HEK293 (cell line): ENCODE results near the gene CCDC38.

Experiments
- CTCF ChIP-seq: fragments of 450-650 bp; formaldehyde crosslinking; IDR thresholded peaks from 2 replicates; pipeline ENCODE4 v1.5.1; 2016; ENCODE audit warnings: missing biosample characterization, missing genetic modification characterization
- EGR2 ChIP-seq: fragments of 450-650 bp; formaldehyde crosslinking; IDR thresholded peaks from 2 replicates; pipeline ENCODE4 v1.5.1; 2016; ENCODE audit warnings: low read depth, missing biosample characterization, missing genetic modification characterization
- GFI1B ChIP-seq: fragments of 450-650 bp; formaldehyde crosslinking; IDR thresholded peaks from 2 replicates; pipeline ENCODE4 v1.5.1; 2016; ENCODE audit warnings: missing biosample characterization, missing genetic modification characterization
- KLF17 ChIP-seq: fragments of 450-650 bp; formaldehyde crosslinking; IDR thresholded peaks from 2 replicates; pipeline ENCODE4 v1.5.1; 2016; ENCODE audit warnings: missing biosample characterization, missing genetic modification characterization
- KLF8 ChIP-seq: fragments of 450-650 bp; formaldehyde crosslinking; IDR thresholded peaks from 2 replicates; pipeline ENCODE4 v1.5.1; 2016; ENCODE audit warnings: missing biosample characterization, missing genetic modification characterization
- PRDM10 ChIP-seq: fragments of 450-650 bp; formaldehyde crosslinking; IDR thresholded peaks from 2 replicates; pipeline ENCODE4 v1.5.1; 2016; ENCODE audit warnings: missing biosample characterization, missing genetic modification characterization
- PRDM6 ChIP-seq: fragments of 450-650 bp; formaldehyde crosslinking; IDR thresholded peaks from 2 replicates; pipeline ENCODE4 v1.5.1; 2017; ENCODE audit warnings: missing biosample characterization, missing genetic modification characterization
- RBAK ChIP-seq: fragments of 450-650 bp; formaldehyde crosslinking; IDR thresholded peaks from 2 replicates; pipeline ENCODE4 v1.5.1; 2016; ENCODE audit warnings: missing biosample characterization, missing genetic modification characterization
- REST ChIP-seq: fragments of 450-650 bp; formaldehyde crosslinking; IDR thresholded peaks from 2 replicates; pipeline ENCODE4 v1.5.1; 2016; ENCODE audit warnings: missing biosample characterization, missing genetic modification characterization
- SP7 ChIP-seq: fragments of 450-650 bp; formaldehyde crosslinking; IDR thresholded peaks from 2 replicates; pipeline ENCODE4 v1.5.1; 2016; ENCODE audit warnings: missing biosample characterization, missing genetic modification characterization
- ZBTB6 ChIP-seq: fragments of 450-650 bp; formaldehyde crosslinking; IDR thresholded peaks from 2 replicates; pipeline ENCODE4 v1.5.1; 2017; ENCODE audit warnings: missing biosample characterization, missing genetic modification characterization
- ZNF223 ChIP-seq: fragments of 450-650 bp; formaldehyde crosslinking; IDR thresholded peaks from 2 replicates; pipeline ENCODE4 v1.5.1; 2016; ENCODE audit warnings: missing biosample characterization, missing genetic modification characterization
- ZNF280D ChIP-seq: fragments of 450-650 bp; formaldehyde crosslinking; IDR thresholded peaks from 2 replicates; pipeline ENCODE4 v1.5.1; 2016; ENCODE audit warnings: missing biosample characterization, missing genetic modification characterization
- ZNF311 ChIP-seq: fragments of 450-650 bp; formaldehyde crosslinking; IDR thresholded peaks from 2 replicates; pipeline ENCODE4 v1.5.1; 2017; ENCODE audit warnings: missing biosample characterization, missing genetic modification characterization, borderline replicate concordance
- ZNF473 ChIP-seq: fragments of 450-650 bp; formaldehyde crosslinking; IDR thresholded peaks from 2 replicates; pipeline ENCODE4 v1.5.1; 2017; ENCODE audit warnings: missing biosample characterization, missing genetic modification characterization
- ZNF513 ChIP-seq: fragments of 450-650 bp; IDR thresholded peaks from 2 replicates; pipeline ENCODE4 v1.5.1; 2018; ENCODE audit warnings: missing biosample characterization, missing genetic modification characterization
- ZNF549 ChIP-seq: fragments of 450-650 bp; IDR thresholded peaks from 2 replicates; pipeline ENCODE4 v1.5.1; 2018; ENCODE audit warnings: missing biosample characterization, missing genetic modification characterization, mild to moderate bottlenecking, inconsistent platforms, moderate library complexity
- ZNF677 ChIP-seq: fragments of 450-650 bp; IDR thresholded peaks from 2 replicates; pipeline ENCODE4 v1.5.0; 2018; ENCODE audit warnings: missing biosample characterization, mild to moderate bottlenecking, missing genetic modification characterization, moderate library complexity
- ZNF76 ChIP-seq: fragments of 450-650 bp; formaldehyde crosslinking; IDR thresholded peaks from 2 replicates; pipeline ENCODE4; 2016; ENCODE audit warnings: low read depth, missing biosample characterization, missing genetic modification characterization, borderline replicate concordance
- ZXDB ChIP-seq: fragments of 450-650 bp; formaldehyde crosslinking; IDR thresholded peaks from 2 replicates; pipeline ENCODE4 v1.5.1; 2016; ENCODE audit warnings: missing biosample characterization, missing genetic modification characterization

The CCDC38 gene

GRCh38 chr12:95943330-95943842 lies 972 bp upstream of the CCDC38 start, which contains the start of gene AMDHD1 (continued):
- no peak for TF ChIP-seq ZNF280D (tag by site-specific recombination)
- TF ChIP-seq REST (tag by site-specific recombination) = no peak; the same call in 1 of the 2 replicates
- no peak for TF ChIP-seq RBAK (tag by site-specific recombination)
- TF ChIP-seq KLF17 = no peak
- TF ChIP-seq PRDM6 (tag by site-specific recombination) = no peak
- TF ChIP-seq ZBTB6 (tag by site-specific recombination) = no peak
- TF ChIP-seq ZNF223 = no peak
- no peak; the same call in 1 of the 2 replicates for TF ChIP-seq ZNF76 (tag by site-specific recombination)
- peak; percentile 87 for TF ChIP-seq CTCF (tag by site-specific recombination)
- TF ChIP-seq KLF8 (tag by site-specific recombination) = peak; percentile 6; the same call in 1 of the 2 replicates
- TF ChIP-seq ZNF473 = no peak
- no peak for TF ChIP-seq ZNF311 (tag by site-specific recombination)
- TF ChIP-seq ZNF513 = no peak
- no peak for TF ChIP-seq ZNF549 (tag by site-specific recombination)
- no peak for TF ChIP-seq PRDM10 (tag by site-specific recombination)
- TF ChIP-seq EGR2 = no peak
- TF ChIP-seq ZXDB = no peak
- TF ChIP-seq SP7 (tag by site-specific recombination) = no peak
- TF ChIP-seq GFI1B (tag by site-specific recombination) = no peak
- no peak for TF ChIP-seq ZNF677 (tag by site-specific recombination)
